Activated CD4-positive, alpha-beta memory T cell treated with anti-CD3 and anti-CD28 coated beads for 36 hours (primary cell): ENCODE data around the gene KCNA10. TPM values are rescaled to one million over a fixed set of nuclear protein-coding genes. Genes with fewer than 3 reads are reported as not detected.
"Not testable (repeated sequence)": the region's sequence is repeated elsewhere in the genome, so short reads cannot be mapped to it uniquely, and the experiment has no call there.

Experiments used
- CTCF ChIA-PET: fragments of 350-600 bp; sonication (Branson Sonifier 250); formaldehyde crosslinking; loops from one replicate; lab custom pipeline; 2021; ENCODE audit warnings: antibody characterized with exemption, inconsistent platforms; lab: Charles Lee
- POLR2A ChIA-PET: fragments of 350-600 bp; sonication (Branson Sonifier 250); formaldehyde crosslinking; loops from one replicate; lab custom pipeline; 2021; ENCODE audit warnings: antibody characterized with exemption; lab: Charles Lee
- DNase-seq: peaks from one replicate; pipeline ENCODE4 v3.0.0-alpha.2; 2020
- H3K27ac Mint-ChIP-seq: one replicate; pipeline ENCODE4 v1.8.0; 2021; ENCODE audit warnings: mixed read lengths
- H3K27me3 Mint-ChIP-seq: one replicate; pipeline ENCODE4 v1.8.0; 2021; ENCODE audit warnings: mixed read lengths
- H3K36me3 Mint-ChIP-seq: one replicate; pipeline ENCODE4 v1.8.0; 2021; ENCODE audit warnings: mixed read lengths
- H3K4me1 Mint-ChIP-seq: one replicate; pipeline ENCODE4 v1.8.0; 2021; ENCODE audit warnings: low read depth, mixed read lengths
- H3K4me3 Mint-ChIP-seq: one replicate; pipeline ENCODE4 v1.8.0; 2021; ENCODE audit warnings: mild to moderate bottlenecking, mixed read lengths
- H3K9me3 Mint-ChIP-seq: one replicate; pipeline ENCODE4 v1.8.0; 2021; ENCODE audit warnings: mixed read lengths
- intact Hi-C: fragments of 100-400 bp; cut with micrococcal nuclease; formaldehyde crosslinking; loops from one replicate; pipeline ENCODE4 v1.15.1; 2023
- total RNA-seq, 2 experiments: library from RNA; stranded (reverse); gene quantifications; one replicate each; pipeline ENCODE4 v1.2.3, GENCODE V29; 2021

The KCNA10 gene
- total RNA-seq, 2 experiments from 2014 or later: not detected

GRCh38 chr1:110529011-110529410 lies 10.0 kb upstream of the KCNA10 start:
- intact Hi-C loops: no loop called here
- no peak overlapping the region for H3K4me3 Mint-ChIP-seq
- H3K4me1 Mint-ChIP-seq: peaks cover 5% of the 10 kb centered on the region
- no peak overlapping the region for H3K27ac Mint-ChIP-seq
- H3K27me3 Mint-ChIP-seq: peaks cover 9% of the 10 kb centered on the region
- no peaks in the 10 kb centered on the region for H3K9me3 Mint-ChIP-seq
- ChIA-PET POLR2A (no interaction called here), CTCF (interaction anchor here (1.1 kb wide), 1 partner anchor 255 kb away, joined by 4 read pairs; no protein-coding TSS in a partner anchor)
- DNase-seq: no peak
- no peaks in the 10 kb centered on the region for H3K36me3 Mint-ChIP-seq

GRCh38 chr1:110526201-110526780 lies 7.3 kb upstream of the KCNA10 start:
- Mint-ChIP-seq H3K27ac (no peak overlapping the region), H3K4me3 (no peak overlapping the region), H3K27me3 (peaks cover 16% of the 10 kb centered on the region), H3K4me1 (peaks cover 5% of the 10 kb centered on the region), H3K9me3 (no peaks in the 10 kb centered on the region), H3K36me3 (no peaks in the 10 kb centered on the region)
- CTCF ChIA-PET: interaction anchor here (1.2 to 7.2 kb wide), 7 partner anchors 29 to 256 kb away, joined by 4 to 90 read pairs (median 5); no protein-coding TSS in a partner anchor
- intact Hi-C loops: no loop called here
- DNase-seq: no peak
- POLR2A ChIA-PET: no interaction called here

GRCh38 chr1:110525249-110525595 lies 6.2 kb upstream of the KCNA10 start:
- DNase-seq: no peak
- POLR2A ChIA-PET: no interaction called here
- no peak overlapping the region for H3K27ac Mint-ChIP-seq
- H3K9me3 Mint-ChIP-seq: no peaks in the 10 kb centered on the region
- CTCF ChIA-PET: interaction anchor here (0.9 to 7.2 kb wide), 10 partner anchors 10 to 257 kb away, joined by 4 to 90 read pairs (median 6); no protein-coding TSS in a partner anchor
- peaks cover 5% of the 10 kb centered on the region for H3K4me1 Mint-ChIP-seq
- peaks cover 17% of the 10 kb centered on the region for H3K27me3 Mint-ChIP-seq
- intact Hi-C loops: no loop called here
- no peak overlapping the region for H3K4me3 Mint-ChIP-seq
- H3K36me3 Mint-ChIP-seq: no peaks in the 10 kb centered on the region

DNA sequence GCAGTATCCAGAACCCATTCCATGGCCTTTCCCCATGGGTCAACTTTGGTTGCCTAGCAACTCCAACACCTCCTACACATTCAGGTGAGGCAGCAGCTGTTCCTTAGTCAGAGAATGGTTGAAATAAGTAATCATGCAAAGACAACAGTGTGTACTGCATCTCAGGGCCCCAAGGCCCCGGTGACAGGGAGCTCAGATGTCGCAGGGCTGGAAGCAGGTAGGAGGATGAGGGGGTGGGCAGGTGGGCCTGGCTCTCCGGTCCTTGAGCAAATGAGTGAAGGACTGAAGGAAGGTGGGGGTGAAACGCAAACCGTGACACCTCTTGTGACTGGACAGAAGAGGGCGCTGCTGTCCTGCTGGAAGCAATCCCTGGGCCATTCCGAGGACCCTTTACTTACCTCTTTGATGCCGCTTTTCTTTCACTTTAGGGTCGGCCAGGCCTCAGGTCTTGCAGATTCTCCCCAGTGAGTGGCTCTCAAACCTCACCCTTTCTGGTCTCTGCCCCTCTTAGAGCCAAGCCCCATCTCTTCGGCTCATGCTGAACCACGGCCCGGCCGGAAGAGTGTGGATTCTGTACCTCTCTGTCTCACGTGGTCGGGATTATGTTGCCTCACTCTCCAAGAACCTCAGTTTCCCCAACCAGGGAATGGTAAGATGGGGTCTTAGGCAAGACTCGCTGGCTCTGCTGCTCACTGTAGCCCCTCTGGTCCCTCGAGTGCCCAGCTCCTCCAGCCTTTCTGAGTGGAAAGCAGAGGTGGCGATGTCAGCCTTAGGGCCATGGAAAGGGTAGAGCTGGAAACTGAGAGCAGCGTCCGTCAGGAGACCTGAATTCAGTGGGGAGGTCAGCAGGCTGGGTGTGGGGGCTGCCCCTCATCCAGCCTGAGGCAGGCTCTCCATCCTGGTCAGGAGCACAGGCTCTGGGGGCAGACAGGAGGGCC lies 5.6 kb upstream of the KCNA10 start:
- no peak overlapping the region for H3K4me3 Mint-ChIP-seq
- DNase-seq: peak; percentile 65
- CTCF ChIA-PET: interaction anchor here (0.6 to 7.2 kb wide), 25 partner anchors 11 to 475 kb away, joined by 3 to 90 read pairs (median 4); partner anchors contain the start of gene KCNA2
- peaks cover 17% of the 10 kb centered on the region for H3K27me3 Mint-ChIP-seq
- H3K36me3 Mint-ChIP-seq: no peaks in the 10 kb centered on the region
- H3K4me1 Mint-ChIP-seq: peaks cover 5% of the 10 kb centered on the region
- intact Hi-C loops: loop anchor here (1.0 kb wide), 2 partner anchors 91 to 259 kb away; no protein-coding TSS in a partner anchor
- H3K9me3 Mint-ChIP-seq: no peaks in the 10 kb centered on the region
- no peak overlapping the region for H3K27ac Mint-ChIP-seq
- POLR2A ChIA-PET: no interaction called here

DNA sequence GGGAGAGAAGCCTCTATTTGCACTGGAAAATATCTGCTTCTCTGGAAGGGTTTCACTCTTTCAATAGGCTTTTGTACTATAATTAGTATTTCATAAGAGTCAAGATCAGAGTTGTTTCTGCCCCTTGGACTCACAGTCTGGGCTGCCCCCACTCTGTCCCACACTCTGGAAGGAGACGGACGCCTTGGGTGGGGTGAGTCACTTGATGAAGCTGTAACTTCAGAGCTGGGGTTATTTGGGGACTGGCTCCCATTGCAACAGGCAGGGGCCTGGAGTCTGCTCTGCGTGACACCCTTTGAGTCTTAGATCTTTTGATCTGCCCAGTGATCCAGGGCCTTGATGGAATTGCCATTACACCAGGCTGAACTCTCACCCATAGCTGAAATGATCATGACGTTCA lies 4.0 kb upstream of the KCNA10 start:
- intact Hi-C loops: no loop called here
- H3K27me3 Mint-ChIP-seq: peaks cover 15% of the 10 kb centered on the region
- DNase-seq: no peak
- H3K4me1 Mint-ChIP-seq: peaks cover 5% of the 10 kb centered on the region
- H3K36me3 Mint-ChIP-seq: no peaks in the 10 kb centered on the region
- no peak overlapping the region for H3K4me3 Mint-ChIP-seq
- no peak overlapping the region for H3K27ac Mint-ChIP-seq
- H3K9me3 Mint-ChIP-seq: no peaks in the 10 kb centered on the region
- ChIA-PET POLR2A (no interaction called here), CTCF (interaction anchor here (1.6 to 7.2 kb wide), 6 partner anchors 84 to 259 kb away, joined by 5 to 90 read pairs (median 16); partner anchors contain the start of gene KCNA2)

DNA sequence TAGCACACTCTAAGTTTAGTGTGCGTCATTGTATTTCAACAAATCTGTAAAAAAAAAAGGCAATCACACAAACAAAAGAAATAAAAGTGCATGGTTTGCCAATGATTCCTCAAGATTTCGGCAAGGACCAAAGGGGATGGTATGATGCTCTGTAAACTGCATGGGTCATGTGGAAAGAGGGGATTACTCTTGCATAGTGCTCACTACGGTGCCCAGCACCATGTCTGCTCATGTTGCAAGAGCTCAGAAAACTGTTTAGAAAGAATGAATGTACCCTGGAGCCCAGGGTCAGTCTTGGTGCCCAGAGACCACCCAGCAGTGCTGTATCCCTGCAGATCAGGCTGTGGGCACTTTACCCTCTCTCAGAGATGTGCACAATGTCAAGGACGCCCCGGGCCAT lies 3.6 kb upstream of the KCNA10 start:
- Mint-ChIP-seq H3K27me3 (peaks cover 17% of the 10 kb centered on the region), H3K4me3 (no peak overlapping the region), H3K9me3 (no peaks in the 10 kb centered on the region), H3K36me3 (no peaks in the 10 kb centered on the region), H3K27ac (no peak overlapping the region), H3K4me1 (peaks cover 5% of the 10 kb centered on the region)
- intact Hi-C loops: no loop called here
- no peak for DNase-seq
- ChIA-PET CTCF (interaction anchor here (0.9 to 7.2 kb wide), 7 partner anchors 26 to 259 kb away, joined by 3 to 90 read pairs (median 13); no protein-coding TSS in a partner anchor), POLR2A (no interaction called here)

DNA sequence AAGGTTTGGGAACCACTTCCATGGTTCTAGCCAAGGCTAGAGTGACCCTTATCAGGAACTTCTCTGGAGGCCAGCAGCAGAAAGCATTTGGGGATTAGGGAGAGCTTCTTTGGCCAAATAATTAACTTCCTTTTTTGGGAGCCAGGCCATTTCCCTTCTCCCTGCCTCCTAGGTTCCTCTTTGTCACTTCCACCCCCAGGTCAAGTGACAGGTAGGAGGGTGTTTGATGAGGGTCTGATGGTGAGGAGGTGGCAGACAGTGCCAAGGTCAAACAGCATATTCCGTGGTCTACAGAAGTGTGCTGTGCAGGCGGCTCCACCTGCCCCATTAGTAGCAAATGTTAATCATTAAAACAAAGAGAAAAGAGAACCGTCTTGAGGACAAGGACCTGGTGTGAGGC lies 1.9 kb upstream of the KCNA10 start:
- H3K27ac Mint-ChIP-seq: no peak overlapping the region
- no peak for DNase-seq
- H3K4me1 Mint-ChIP-seq: peaks cover 5% of the 10 kb centered on the region
- no peaks in the 10 kb centered on the region for H3K36me3 Mint-ChIP-seq
- POLR2A ChIA-PET: no interaction called here
- H3K9me3 Mint-ChIP-seq: no peaks in the 10 kb centered on the region
- CTCF ChIA-PET: interaction anchor here (0.9 to 3.5 kb wide), 5 partner anchors 25 to 264 kb away, joined by 3 to 13 read pairs (median 4); no protein-coding TSS in a partner anchor
- H3K27me3 Mint-ChIP-seq: peaks cover 18% of the 10 kb centered on the region
- intact Hi-C loops: no loop called here
- H3K4me3 Mint-ChIP-seq: no peak overlapping the region

DNA sequence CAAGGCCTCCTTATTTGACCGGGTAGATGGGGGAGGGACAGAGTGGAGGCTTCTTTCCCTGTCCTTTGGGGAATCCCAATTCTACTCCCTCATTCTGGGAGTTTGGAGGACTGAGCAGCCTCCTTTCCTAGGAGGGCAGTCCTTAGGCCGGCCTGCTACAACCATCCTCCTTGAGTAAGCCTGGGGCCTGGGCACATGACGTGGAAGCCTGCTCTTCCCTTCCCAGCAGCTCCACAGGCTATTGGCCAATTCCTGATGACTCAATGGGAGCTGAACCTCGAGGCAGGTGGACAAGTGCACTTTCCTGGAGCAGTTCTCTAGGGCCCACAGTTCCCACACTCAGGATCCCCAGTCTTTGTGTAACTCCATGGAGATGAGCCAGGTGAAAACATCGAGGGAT lies 3.1 kb downstream of the KCNA10 start:
- no peaks in the 10 kb centered on the region for H3K4me1 Mint-ChIP-seq
- no peak overlapping the region for H3K4me3 Mint-ChIP-seq
- ChIA-PET CTCF (no interaction called here), POLR2A (no interaction called here)
- intact Hi-C loops: no loop called here
- no peak overlapping the region for H3K27ac Mint-ChIP-seq
- H3K9me3 Mint-ChIP-seq: no peaks in the 10 kb centered on the region
- H3K36me3 Mint-ChIP-seq: no peaks in the 10 kb centered on the region
- H3K27me3 Mint-ChIP-seq: peaks cover 7% of the 10 kb centered on the region
- DNase-seq: no peak

- ChIA-PET POLR2A (no interaction called here), CTCF (no interaction called here)
- no peaks in the 10 kb centered on the region for H3K4me1 Mint-ChIP-seq
- intact Hi-C loops: no loop called here
- no peak for DNase-seq
- peaks cover 6% of the 10 kb centered on the region for H3K27me3 Mint-ChIP-seq
- no peaks in the 10 kb centered on the region for H3K9me3 Mint-ChIP-seq
- H3K36me3 Mint-ChIP-seq: no peaks in the 10 kb centered on the region
- no peak overlapping the region for H3K27ac Mint-ChIP-seq
- no peak overlapping the region for H3K4me3 Mint-ChIP-seq
Observed at GRCh38 chr1:110515041-110515440, 3.9 kb downstream of the KCNA10 start.

DNA sequence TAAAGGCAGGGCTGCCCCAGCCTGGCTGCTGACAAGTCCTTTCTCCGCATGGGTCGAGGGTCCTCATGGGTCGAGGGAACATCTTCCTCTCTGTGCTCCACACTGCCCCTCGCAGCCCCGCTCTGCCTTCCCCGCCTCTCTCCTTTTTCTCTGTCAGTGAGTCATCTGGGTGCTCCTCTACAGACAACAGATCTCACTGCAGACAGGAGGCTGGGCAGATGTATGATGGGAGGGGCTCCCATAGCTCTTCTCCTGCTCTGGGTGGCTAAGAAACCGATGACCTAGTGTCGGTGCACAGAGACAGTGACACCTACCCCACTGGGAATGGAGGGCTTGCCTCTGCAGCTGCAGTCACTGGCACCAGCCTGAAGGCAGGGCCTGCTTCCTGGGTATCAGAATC lies 5.5 kb downstream of the KCNA10 start:
- Mint-ChIP-seq H3K27ac (no peak overlapping the region), H3K4me3 (no peak overlapping the region), H3K9me3 (no peaks in the 10 kb centered on the region), H3K27me3 (peaks cover 6% of the 10 kb centered on the region), H3K36me3 (no peaks in the 10 kb centered on the region), H3K4me1 (no peaks in the 10 kb centered on the region)
- CTCF ChIA-PET: interaction anchor here (1.9 kb wide), 1 partner anchor 267 kb away, joined by 4 read pairs; no protein-coding TSS in a partner anchor
- DNase-seq: no peak
- POLR2A ChIA-PET: no interaction called here
- intact Hi-C loops: no loop called here

DNA sequence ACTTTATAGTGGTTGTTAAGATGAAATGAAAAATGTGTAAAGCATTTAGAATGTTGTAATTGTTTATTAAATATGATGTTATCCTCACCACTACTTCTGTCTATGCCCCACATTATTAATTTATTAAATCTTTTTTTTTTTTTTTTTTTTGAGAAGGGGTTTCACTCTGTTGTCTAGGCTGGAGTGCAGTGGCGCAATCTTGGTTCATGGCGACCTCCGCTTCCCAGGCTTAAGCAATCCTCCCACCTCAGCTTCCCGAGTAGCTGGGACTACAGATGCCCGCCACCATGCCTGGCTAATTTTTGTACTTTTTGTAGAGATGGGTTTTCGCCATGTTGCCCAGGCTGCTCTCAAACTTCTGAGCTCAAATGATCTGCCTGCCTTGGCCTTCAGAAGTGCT lies 7.5 kb downstream of the KCNA10 start:
- H3K4me1 Mint-ChIP-seq: no peaks in the 10 kb centered on the region
- H3K27ac Mint-ChIP-seq: no peak overlapping the region
- intact Hi-C loops: no loop called here
- H3K36me3 Mint-ChIP-seq: no peaks in the 10 kb centered on the region
- CTCF ChIA-PET: interaction anchor here (1.2 to 1.4 kb wide), 2 partner anchors 15 to 16 kb away, joined by 4 to 5 read pairs; no protein-coding TSS in a partner anchor
- no peak overlapping the region for H3K4me3 Mint-ChIP-seq
- H3K9me3 Mint-ChIP-seq: no peaks in the 10 kb centered on the region
- H3K27me3 Mint-ChIP-seq: peaks cover 5% of the 10 kb centered on the region
- DNase-seq: no peak
- POLR2A ChIA-PET: no interaction called here

GRCh38 chr1:110510921-110511320 lies 8.1 kb downstream of the KCNA10 start:
- DNase-seq, H3K4me1 Mint-ChIP-seq, H3K4me3 Mint-ChIP-seq, intact Hi-C loops, H3K27me3 Mint-ChIP-seq, H3K36me3 Mint-ChIP-seq, POLR2A ChIA-PET, H3K27ac Mint-ChIP-seq, H3K9me3 Mint-ChIP-seq: not testable (repeated sequence)
- CTCF ChIA-PET: interaction anchor here (1.4 kb wide), 1 partner anchor 15 kb away, joined by 5 read pairs; no protein-coding TSS in a partner anchor
